HEK293T (cell line): ENCODE measurements around the gene NUP85.

ENCODE experiments used
- CTCF ChIA-PET: fragments of 350-600 bp; formaldehyde crosslinking; extraction: SDS; loops from one replicate; lab custom pipeline; 2021; ENCODE audit warnings: antibody characterized with exemption, inconsistent platforms; lab: Yijun Ruan, JAX
- POLR2A ChIA-PET: fragments of 350-600 bp; formaldehyde crosslinking; extraction: SDS; loops from one replicate; lab custom pipeline; 2020; ENCODE audit warnings: antibody characterized with exemption, inconsistent platforms; lab: Yijun Ruan, JAX
- DNase-seq: peaks from one replicate; pipeline ENCODE4 v3.0.0; 2012; ENCODE audit warnings: mixed read lengths; ENCODE audit errors: extremely low spot score
- ARNT ChIP-seq: fragments of 450-650 bp; IDR thresholded peaks from 2 replicates; pipeline ENCODE4 v1.6.1; 2017; ENCODE audit warnings: mild to moderate bottlenecking
- BHLHE40 ChIP-seq: fragments of 450-650 bp; IDR thresholded peaks from 2 replicates; pipeline ENCODE4 v1.6.1; 2016; ENCODE audit warnings: mild to moderate bottlenecking, moderate library complexity, borderline replicate concordance
- CTBP1 ChIP-seq: fragments of 450-650 bp; IDR thresholded peaks from 2 replicates; pipeline ENCODE4 v1.6.1; 2016; ENCODE audit warnings: borderline replicate concordance
- ELF4 ChIP-seq: fragments of 450-650 bp; IDR thresholded peaks from 2 replicates; pipeline ENCODE4 v1.6.1; 2017; ENCODE audit warnings: antibody characterized with exemption
- FOXA1 ChIP-seq: fragments of 450-650 bp; IDR thresholded peaks from 2 replicates; pipeline ENCODE4 v1.6.1; 2016; ENCODE audit warnings: mild to moderate bottlenecking
- FOXK2 ChIP-seq: fragments of 450-650 bp; IDR thresholded peaks from 2 replicates; pipeline ENCODE4 v1.6.1; 2016; ENCODE audit warnings: mild to moderate bottlenecking
- FOXM1 ChIP-seq: fragments of 450-650 bp; IDR thresholded peaks from 2 replicates; pipeline ENCODE4 v1.6.1; 2017; ENCODE audit warnings: mild to moderate bottlenecking, borderline replicate concordance
- HDGF ChIP-seq: fragments of 450-650 bp; IDR thresholded peaks from 2 replicates; pipeline ENCODE4 v1.6.1; 2017; ENCODE audit warnings: antibody characterized with exemption, borderline replicate concordance
- L3MBTL2 ChIP-seq: fragments of 450-650 bp; conservative IDR thresholded peaks from 2 replicates; pipeline ENCODE4 v1.6.1; 2016; ENCODE audit warnings: mild to moderate bottlenecking
- LEF1 ChIP-seq: fragments of 450-650 bp; IDR thresholded peaks from 2 replicates; pipeline ENCODE4 v1.6.1; 2017; ENCODE audit warnings: mild to moderate bottlenecking, borderline replicate concordance
- NFRKB ChIP-seq: fragments of 450-650 bp; IDR thresholded peaks from 2 replicates; pipeline ENCODE4 v1.6.1; 2016; ENCODE audit warnings: mild to moderate bottlenecking, moderate library complexity
- PKNOX1 ChIP-seq: fragments of 450-650 bp; IDR thresholded peaks from 2 replicates; pipeline ENCODE4 v1.6.1; 2016
- SP1 ChIP-seq: fragments of 450-650 bp; IDR thresholded peaks from 2 replicates; pipeline ENCODE4 v1.6.1; 2017
- SUZ12 ChIP-seq: fragments of 450-650 bp; IDR thresholded peaks from 2 replicates; pipeline ENCODE4 v1.6.1; 2016; ENCODE audit warnings: mild to moderate bottlenecking
- TARDBP ChIP-seq: fragments of 450-650 bp; IDR thresholded peaks from 2 replicates; pipeline ENCODE4 v1.6.1; 2016
- ZNF384 ChIP-seq: fragments of 450-650 bp; IDR thresholded peaks from 2 replicates; pipeline ENCODE4 v1.6.1; 2016

NUP85 gene

GRCh38 chr17:75181110-75181509 lies 24.4 kb upstream of the NUP85 start:
- DNase-seq: no peak
- TF ChIP-seq ZNF384 (no peak), ELF4 (no peak), FOXK2 (no peak), HDGF (no peak), BHLHE40 (no peak), CTBP1 (no peak), SUZ12 (no peak), PKNOX1 (no peak), ARNT (no peak), LEF1 (no peak), NFRKB (no peak)
- CTCF ChIA-PET: interaction anchor here (0.6 to 2.0 kb wide), 4 partner anchors 9 to 169 kb away, joined by 3 to 6 read pairs (median 4); no protein-coding TSS in a partner anchor
- POLR2A ChIA-PET: interaction anchor here (0.5 to 2.1 kb wide), 6 partner anchors 8 to 49 kb away, joined by 4 to 7 read pairs (median 4); partner anchors contain the start of gene NT5C

- CTCF ChIA-PET: interaction anchor here (1.0 to 2.0 kb wide), 2 partner anchors 10 to 20 kb away, joined by 3 to 6 read pairs; no protein-coding TSS in a partner anchor
- TF ChIP-seq FOXK2 (no peak), TARDBP (no peak), LEF1 (no peak), PKNOX1 (peak; percentile 86)
- DNase-seq: no peak
- POLR2A ChIA-PET: interaction anchor here (1.4 to 3.4 kb wide), 5 partner anchors 10 to 50 kb away, joined by 4 to 15 read pairs (median 5); partner anchors contain the start of genes NT5C and NUP85
Observed at GRCh38 chr17:75181608-75182318, 23.7 kb upstream of the NUP85 start.

- TF ChIP-seq ZNF384 (no peak), CTBP1 (no peak), SP1 (no peak), LEF1 (no peak), FOXK2 (no peak), BHLHE40 (no peak), FOXM1 (no peak), FOXA1 (no peak), L3MBTL2 (no peak), TARDBP (no peak), PKNOX1 (no peak), NFRKB (no peak), HDGF (no peak)
- ChIA-PET CTCF (no interaction called here), POLR2A (interaction anchor here (1.4 to 3.4 kb wide), 2 partner anchors 9 to 23 kb away, joined by 5 to 15 read pairs; partner anchors contain the start of gene NUP85)
- DNase-seq: no peak
Observed at GRCh38 chr17:75182319-75182568, 23.2 kb upstream of the NUP85 start.

- ChIA-PET POLR2A (interaction anchor here (0.6 to 3.4 kb wide), 19 partner anchors 8 to 171 kb away, joined by 3 to 15 read pairs (median 4); partner anchors contain the start of genes ARMC7, JPT1, MIF4GD and NT5C), CTCF (interaction anchor here (0.7 kb wide), 1 partner anchor 202 kb away, joined by 3 read pairs; no protein-coding TSS in a partner anchor)
- peak; percentile 99 for DNase-seq
- TF ChIP-seq HDGF (no peak; the same call in 1 of the 2 replicates), FOXM1 (no peak), L3MBTL2 (peak; percentile 56), ARNT (0 out of 2 replicates have a peak, but pooled peaks have one; percentile 57), PKNOX1 (no peak), FOXA1 (no peak), TARDBP (no peak), SUZ12 (no peak)
Observed at GRCh38 chr17:75182569-75183436, 22.7 kb upstream of the NUP85 start, which contains the start of gene SUMO2. Gene SUMO2, minus strand, starts transcription at chr17:75182959. Its CDS starts 125 bp downstream, at chr17:75182834.
